Small intestine (tissue), 7 donors: ENCODE results near the gene FOXL3. TPM values are rescaled to one million over a fixed set of nuclear protein-coding genes. Genes with fewer than 3 reads are reported as not detected.
"Not testable (repeated sequence)": the region's sequence is repeated elsewhere in the genome, so short reads cannot be mapped to it uniquely, and the experiment has no call there.

Experiments
- DNase-seq, 2 donors: peaks; one replicate each; pipeline versions ENCODE4 v3.0.0 to v3.0.0-alpha.2; 2013
- FAIRE-seq: peaks from 2 replicates; lab custom pipeline; 2012; peaks lifted over from hg19 to GRCh38; lab: Jason Lieb, UNC
- H3K27ac ChIP-seq, 3 donors: one replicate each; pipeline ENCODE4 v1.5.1; 2013; ENCODE audit warnings: low read length in 2 of 3, mild to moderate bottlenecking in 2 of 3, control low read depth in 1 of 3, inconsistent platforms in 1 of 3, low read depth in 1 of 3, moderate library complexity in 1 of 3
- H3K27me3 ChIP-seq, 3 donors: one replicate each; pipeline ENCODE4 v1.6.1; 2013; ENCODE audit warnings: low read length in 3 of 3, inconsistent platforms in 1 of 3; ENCODE audit not compliant: control insufficient read depth in 3 of 3, insufficient read depth in 3 of 3
- H3K36me3 ChIP-seq, 3 donors: one replicate each; pipeline ENCODE4 v1.6.1; 2013; ENCODE audit warnings: low read length in 3 of 3, inconsistent platforms in 1 of 3, low read depth in 1 of 3, mild to moderate bottlenecking in 1 of 3, moderate library complexity in 1 of 3; ENCODE audit not compliant: control insufficient read depth in 3 of 3, insufficient read depth in 2 of 3
- H3K4me1 ChIP-seq, 3 donors: one replicate each; pipeline ENCODE4 v1.6.1; 2013; ENCODE audit warnings: low read length in 2 of 3, inconsistent platforms in 1 of 3, low read depth in 1 of 3, mild to moderate bottlenecking in 1 of 3, moderate library complexity in 1 of 3; ENCODE audit not compliant: control insufficient read depth in 3 of 3, insufficient read depth in 2 of 3
- H3K4me3 ChIP-seq, 3 donors: one replicate each; pipeline ENCODE4 v1.5.1; 2013; ENCODE audit warnings: low read length in 3 of 3, control low read depth in 1 of 3, inconsistent platforms in 1 of 3, low read depth in 1 of 3, mild to moderate bottlenecking in 1 of 3, moderate library complexity in 1 of 3
- H3K9me3 ChIP-seq, 2 donors: one replicate each; pipeline ENCODE4 v1.6.1; 2013; ENCODE audit warnings: low read depth in 1 of 2, low read length in 1 of 2; ENCODE audit not compliant: control insufficient read depth in 2 of 2, insufficient read depth in 1 of 2
- WGBS, 3 donors: extraction: QIAGEN DNeasy Blood & Tissue Kit; methylation state at CpG; one replicate each; pipeline ENCODE4 v1.1.7; 2013; 5-methylcytosine and 5-hydroxymethylcytosine counted together
- polyA plus RNA-seq, 4 donors: library from polyadenylated mRNA; stranded (reverse) in 3 of 4; unstranded in 1 of 4; fragments of 200-250 nt in 3 of 4; fragments of 120-200 nt in 1 of 4; gene quantifications; one replicate each; pipeline versions ENCODE4 v1.2.1 to v1.2.3, GENCODE V29; 2013
- donor health status: healthy with polysubstance abuse.
- donor health status: control.
- donor health status: control.
- donor health status: Bipolar disorder and iron deficiency.
- donor health status: healthy.

The FOXL3 gene
- polyA plus RNA-seq, 4 donors, result 1.7 TPM; not detected in 3

DNA sequence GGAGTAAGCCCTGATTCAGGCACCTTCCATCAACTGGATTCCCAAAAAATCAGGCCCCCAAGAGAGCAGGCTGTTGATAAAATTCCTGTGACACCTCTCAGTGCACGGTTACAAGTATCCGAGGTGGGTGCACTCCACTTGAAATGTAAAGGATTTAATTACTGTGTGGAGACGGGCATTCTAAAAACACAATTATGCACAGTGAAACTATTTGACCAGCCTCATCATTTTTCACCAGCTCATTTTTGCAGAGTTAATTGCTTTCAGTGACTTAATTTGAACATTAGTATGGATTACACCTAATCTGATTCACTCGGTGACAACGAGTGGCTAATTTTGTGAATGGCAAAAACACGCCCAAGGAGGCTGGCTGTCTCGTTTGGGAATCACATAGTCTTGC, 2.3 kb downstream of the FOXL3 start:
- no peak for DNase-seq
- Histone ChIP-seq H3K4me1 (peaks cover 0 to 35% (median 0%) of the 10 kb centered on the region in 3 donors), H3K27me3 (peaks cover 11 to 40% (median 25%) of the 10 kb centered on the region in 3 donors), H3K4me3 (no peak overlapping the region), H3K36me3 (no peaks in the 10 kb centered on the region), H3K27ac (no peak overlapping the region), H3K9me3 (peaks cover 0 to 5% of the 10 kb centered on the region in 2 donors)
- WGBS, 3 donors, result 72 to 78% (median 74%) methylated on average over 7 of the region's 7 CpGs
- no peak for FAIRE-seq

DNA sequence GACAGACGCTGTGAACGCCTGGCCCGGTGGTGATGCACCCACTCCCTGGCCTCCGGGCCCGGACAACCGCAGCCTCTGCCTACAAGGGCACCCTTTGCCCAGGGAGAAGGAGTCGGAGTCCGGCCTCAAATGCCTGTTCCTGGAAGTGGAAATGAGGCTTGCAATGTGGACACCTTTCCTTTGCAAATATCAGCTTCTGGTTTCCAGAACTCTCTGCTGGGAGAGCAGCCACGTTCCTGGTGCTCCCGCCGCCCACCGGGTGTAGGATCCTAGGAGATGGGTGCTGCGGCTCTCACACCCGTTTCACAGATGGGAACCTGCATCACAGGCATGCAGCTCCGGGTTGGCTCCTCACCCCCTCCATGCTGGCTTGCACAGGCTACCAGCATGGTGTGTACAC, 2.9 kb downstream of the FOXL3 start:
- no peak overlapping the region for H3K4me3 ChIP-seq
- no peak for FAIRE-seq
- 83 to 87% (median 86%) methylated on average over 15 of the region's 15 CpGs for WGBS, 3 donors

DNA sequence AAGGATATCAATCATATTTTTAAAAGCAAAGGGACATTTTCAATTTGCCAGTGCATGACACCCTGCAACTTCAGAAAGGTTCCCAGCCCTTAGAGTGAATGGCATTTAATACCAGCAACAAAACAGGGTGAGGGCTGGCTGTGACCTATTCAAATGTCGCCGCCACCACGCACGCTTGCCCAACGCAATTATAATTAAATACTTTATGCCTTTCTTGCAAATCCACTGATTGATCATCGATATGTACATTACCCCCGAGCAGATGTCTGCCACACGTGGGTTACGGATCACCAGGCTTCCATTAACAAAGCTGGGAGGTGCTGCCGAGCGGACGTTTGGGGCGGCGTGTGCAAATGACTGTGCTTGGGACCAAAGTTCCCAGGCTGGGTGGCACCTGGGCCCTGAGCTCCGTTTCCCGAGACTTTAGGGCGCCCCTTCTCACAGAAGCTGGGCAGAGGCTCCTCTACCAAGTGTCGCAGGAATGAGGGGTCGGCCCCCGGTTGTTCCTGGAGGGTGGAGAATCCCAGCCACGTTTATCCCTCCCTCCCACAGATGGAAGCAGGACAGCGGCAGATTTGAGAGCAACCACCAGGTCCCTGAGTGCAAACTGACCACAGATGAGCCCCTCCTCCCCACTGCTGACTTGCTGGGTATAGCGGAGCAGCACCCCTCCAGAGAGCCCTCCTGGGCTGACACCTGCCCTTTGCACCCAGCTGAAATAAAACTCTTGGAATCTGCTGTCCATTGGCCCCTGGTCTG, 3.9 kb downstream of the FOXL3 start:
- Histone ChIP-seq H3K36me3 (no peaks in the 10 kb centered on the region), H3K9me3 (peaks cover 0 to 3% of the 10 kb centered on the region in 2 donors), H3K27ac (no peak overlapping the region), H3K4me3 (no peak overlapping the region), H3K4me1 (peaks cover 0 to 35% (median 0%) of the 10 kb centered on the region in 3 donors), H3K27me3 (peaks cover 11 to 38% (median 21%) of the 10 kb centered on the region in 3 donors)
- 13 to 57% (median 32%) methylated on average over 23 of the region's 23 CpGs for WGBS, 3 donors
- peak; percentile 28 to 59 for DNase-seq
- FAIRE-seq, result no peak

More for the DNA sequence above, 2.9 kb downstream of the FOXL3 start:
- H3K4me1 ChIP-seq, result peaks cover 0 to 35% (median 0%) of the 10 kb centered on the region in 3 donors
- no peak overlapping the region for H3K27ac ChIP-seq
- no peak for DNase-seq
- H3K9me3 ChIP-seq, result peaks cover 0 to 5% of the 10 kb centered on the region in 2 donors
- no peaks in the 10 kb centered on the region for H3K36me3 ChIP-seq
- peaks cover 11 to 40% (median 25%) of the 10 kb centered on the region in 3 donors for H3K27me3 ChIP-seq

DNA sequence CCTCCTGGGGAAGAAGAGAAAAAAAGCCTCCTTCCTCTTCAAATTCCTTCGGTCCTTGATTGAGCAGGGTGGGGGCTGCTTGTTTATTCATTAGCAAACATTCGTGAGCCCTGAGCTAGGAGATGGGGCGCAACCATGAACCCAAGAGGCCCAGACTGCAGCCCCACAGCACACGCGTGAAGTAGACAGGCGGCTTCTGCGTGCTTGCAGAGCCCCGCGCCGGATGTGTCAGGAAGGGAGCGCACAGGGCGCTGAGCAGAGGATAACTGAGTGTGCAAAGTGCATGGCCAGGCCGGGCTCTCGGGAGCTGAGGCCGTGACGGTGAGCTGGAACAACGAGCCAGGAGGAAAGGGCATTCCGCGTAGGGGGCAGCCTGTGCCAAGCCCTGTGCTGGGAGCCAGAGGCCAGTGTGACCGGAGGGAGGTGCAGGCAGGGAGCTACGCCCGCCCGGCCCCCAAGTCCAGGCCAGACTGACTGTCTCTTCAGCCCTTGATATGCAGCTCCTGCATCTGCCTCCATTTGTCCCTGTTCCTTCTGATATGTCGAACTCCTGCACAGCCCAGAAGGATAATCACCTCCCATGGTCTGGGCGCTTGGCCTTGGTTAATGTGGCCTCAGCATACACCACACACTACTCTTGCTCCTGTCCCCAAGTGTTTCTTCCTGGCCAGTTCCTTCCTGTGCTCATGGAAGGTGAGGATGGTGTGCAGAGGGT, 4.6 kb downstream of the FOXL3 start:
- no peaks in the 10 kb centered on the region for H3K36me3 ChIP-seq
- H3K27ac ChIP-seq, result no peak overlapping the region
- FAIRE-seq (no peak), DNase-seq (peak; percentile 71 to 77)
- H3K27me3 ChIP-seq, result peaks cover 3 to 30% (median 18%) of the 10 kb centered on the region in 3 donors
- peaks cover 0 to 2% of the 10 kb centered on the region in 2 donors for H3K9me3 ChIP-seq
- WGBS, 3 donors, result 32 to 61% (median 56%) methylated on average over 23 to 25 of the region's 25 CpGs
- peaks cover 0 to 35% (median 0%) of the 10 kb centered on the region in 3 donors for H3K4me1 ChIP-seq
- no peak overlapping the region for H3K4me3 ChIP-seq

DNA sequence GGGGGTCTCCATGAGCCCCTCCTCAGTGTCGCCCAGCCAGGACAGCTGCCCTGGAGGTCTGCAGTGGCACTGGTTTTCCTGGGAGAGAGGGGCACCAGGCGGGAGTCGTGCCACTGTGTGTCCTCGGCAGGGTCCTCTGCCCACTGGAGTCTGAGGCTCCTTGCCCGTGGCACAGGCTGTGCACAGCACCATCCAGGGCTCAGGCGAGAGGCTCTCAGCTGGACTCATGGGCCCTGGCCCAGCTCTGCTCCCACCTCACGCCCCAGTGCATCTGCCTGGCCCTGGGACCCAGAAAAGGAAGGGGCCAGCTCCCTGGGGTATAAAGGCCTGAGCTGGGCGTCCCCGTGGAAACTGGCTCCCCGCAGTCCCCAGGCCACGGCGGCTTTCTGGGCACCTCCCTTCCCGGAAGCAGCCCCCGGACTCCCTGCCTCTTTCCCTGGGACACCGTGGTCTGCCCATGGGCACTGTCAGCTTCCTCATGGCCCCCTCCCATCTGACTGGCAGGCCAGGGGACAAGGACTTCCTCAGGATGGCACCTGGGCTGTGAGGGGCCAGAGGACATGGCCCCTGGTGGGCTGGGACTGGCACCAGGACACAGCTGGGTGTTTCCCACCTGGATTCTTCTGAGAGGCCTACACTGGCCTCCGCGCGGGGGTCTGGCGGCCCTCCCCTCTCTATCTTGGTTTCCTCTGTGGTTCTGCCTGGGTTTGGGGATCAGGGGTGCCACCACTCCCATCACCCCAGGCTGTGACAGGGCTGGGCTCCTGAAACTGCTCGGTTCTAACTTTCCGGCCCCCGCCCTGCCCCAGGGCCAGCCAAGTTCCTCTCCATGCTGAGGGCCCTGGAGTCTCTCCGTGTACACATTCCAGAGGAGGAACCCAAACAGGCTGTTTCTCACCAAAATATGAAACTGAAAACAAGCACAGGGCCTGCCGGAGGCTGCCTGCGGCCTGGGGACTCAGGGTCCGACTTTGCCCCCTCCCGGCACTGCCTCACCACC, 5.5 kb downstream of the FOXL3 start:
- no peaks in the 10 kb centered on the region for H3K36me3 ChIP-seq
- FAIRE-seq, result no peak
- H3K9me3 ChIP-seq, result peaks cover 0 to under 1% of the 10 kb centered on the region in 2 donors
- WGBS, 3 donors, result 78 to 81% (median 80%) methylated on average over 26 to 27 of the region's 27 CpGs
- peaks cover 3 to 22% (median 16%) of the 10 kb centered on the region in 3 donors for H3K27me3 ChIP-seq
- H3K4me1 ChIP-seq, result peaks cover 0 to 27% (median 0%) of the 10 kb centered on the region in 3 donors
- no peak for DNase-seq
- no peak overlapping the region for H3K4me3 ChIP-seq
- H3K27ac ChIP-seq, result no peak overlapping the region

DNA sequence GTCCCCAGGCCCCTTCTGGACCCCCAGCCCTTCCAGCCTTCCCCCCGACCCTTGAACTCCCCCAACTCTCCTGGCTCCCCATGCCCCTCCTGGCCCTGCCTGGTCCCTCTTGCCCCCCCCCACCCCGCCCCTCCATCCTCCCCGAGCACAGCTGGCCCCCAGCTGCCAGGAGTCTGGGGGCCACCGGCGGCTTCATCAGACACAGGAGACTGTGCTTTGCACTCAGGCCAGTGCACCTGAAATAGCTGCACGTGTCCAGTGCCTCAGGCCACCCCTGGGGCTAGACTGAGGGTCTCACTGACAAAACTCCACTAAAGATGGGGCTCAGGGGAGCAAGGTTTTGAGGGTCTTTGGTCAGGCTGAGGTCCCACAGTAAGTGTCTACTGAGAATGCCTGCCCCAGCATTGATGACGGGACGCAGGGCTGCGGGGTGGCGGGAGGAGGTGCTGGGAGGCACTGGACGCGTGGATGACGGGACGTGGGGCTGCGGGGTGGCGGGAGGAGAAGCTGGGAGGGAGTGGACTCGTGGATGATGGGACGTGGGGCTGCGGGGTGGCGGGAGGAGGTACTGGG, 6.5 kb downstream of the FOXL3 start:
- FAIRE-seq (no peak), DNase-seq (no peak)
- Histone ChIP-seq H3K36me3 (no peaks in the 10 kb centered on the region), H3K27ac (no peak overlapping the region), H3K4me3 (no peak overlapping the region), H3K27me3 (peaks cover 0 to 16% (median 11%) of the 10 kb centered on the region in 3 donors), H3K4me1 (peaks cover 0 to 25% (median 0%) of the 10 kb centered on the region in 3 donors), H3K9me3 (no peaks in the 10 kb centered on the region)
- 77 to 89% (median 83%) methylated on average over 15 to 20 of the region's 20 CpGs for WGBS, 3 donors

DNA sequence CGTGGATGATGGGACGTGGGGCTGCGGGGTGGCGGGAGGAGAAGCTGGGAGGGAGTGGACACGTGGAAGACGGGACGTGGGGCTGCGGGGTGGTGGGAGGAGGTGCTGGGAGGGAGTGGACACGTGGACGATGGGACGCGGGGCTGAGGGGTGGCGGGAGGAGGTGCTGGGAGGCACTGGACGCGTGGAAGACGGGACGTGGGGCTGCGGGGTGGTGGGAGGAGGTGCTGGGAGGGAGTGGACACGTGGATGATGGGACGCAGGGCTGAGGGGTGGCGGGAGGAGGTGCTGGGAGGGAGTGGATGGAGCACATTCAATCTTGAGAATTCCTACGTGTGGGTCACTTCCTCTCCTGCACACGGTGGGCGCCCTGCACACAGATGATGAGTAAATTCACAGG, 7.2 kb downstream of the FOXL3 start:
- not testable (repeated sequence) for H3K4me3 ChIP-seq, H3K27ac ChIP-seq, DNase-seq, H3K9me3 ChIP-seq, FAIRE-seq, H3K27me3 ChIP-seq, H3K36me3 ChIP-seq
- 82 to 86% (median 83%) methylated on average over 8 to 23 of the region's 24 CpGs for WGBS, 3 donors
- H3K4me1 ChIP-seq, result peaks cover 0 to 25% (median 0%) of the 10 kb centered on the region in 3 donors
